ENCODE data around the gene DENND2C. TPM values are rescaled to one million over a fixed set of nuclear protein-coding genes. Genes with fewer than 3 reads are reported as not detected.

DENND2C gene
- polyA plus RNA-seq, 1 experiment = 0.45 TPM

DNA sequence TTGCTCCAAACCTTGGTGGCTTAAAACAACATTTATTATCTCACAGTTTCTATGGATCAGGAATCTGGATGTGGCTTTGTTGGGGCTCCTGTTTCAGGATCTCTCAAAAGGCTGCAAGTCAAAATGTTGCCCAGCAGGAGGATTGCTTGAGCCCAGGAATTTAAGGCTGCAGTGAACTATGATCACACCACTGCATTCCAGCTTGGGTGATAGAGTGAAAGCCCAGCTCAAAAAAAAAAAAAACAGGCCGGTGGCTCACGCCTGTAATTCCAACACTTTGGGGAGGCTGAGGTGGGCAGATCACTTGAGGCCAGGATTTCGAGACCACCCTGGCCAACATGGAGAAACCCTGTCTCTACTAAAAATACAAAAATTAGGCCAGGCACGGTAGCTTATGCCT lies 118.4 kb downstream of the DENND2C start:
- no peak for TF ChIP-seq CTCF (IDR thresholded peaks at IDR 0.05; ENCODE audit: insufficient read depth, low read depth, low read length)
- Histone ChIP-seq H3K27me3 (ENCODE audit: control insufficient read depth, insufficient read depth, low read length) (no peaks in the 10 kb centered on the region), H3K36me3 (ENCODE audit: control insufficient read depth, insufficient read depth, low read length) (no peaks in the 10 kb centered on the region), H3K4me3 (ENCODE audit: low read depth, low read length) (no peak overlapping the region)
- POLR2A ChIA-PET = interaction anchor here (0.6 kb wide), 1 partner anchor 17 kb away, joined by 5 read pairs; no protein-coding TSS in a partner anchor
- no peak for DNase-seq (ENCODE audit: low read depth)
- CTCF ChIA-PET = no interaction called here

DNA sequence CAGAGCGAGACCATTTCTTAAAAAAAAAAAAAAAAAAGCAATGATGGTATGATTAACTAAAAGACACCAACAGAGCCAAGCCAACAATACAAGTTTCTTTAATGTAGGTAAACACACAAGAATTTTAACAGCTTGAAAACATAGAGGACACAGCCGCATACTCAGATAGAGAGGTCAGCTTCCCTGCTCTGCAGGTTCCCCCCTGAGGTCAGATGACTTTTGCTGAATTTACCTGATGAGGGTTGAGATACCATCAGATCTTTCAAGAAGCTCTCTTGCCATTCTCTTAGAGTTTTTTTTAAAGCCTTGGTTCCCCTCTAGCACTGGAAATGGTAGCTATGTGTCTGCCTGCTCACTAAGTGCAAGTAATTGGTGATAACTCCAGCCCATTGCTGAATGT lies 119.5 kb downstream of the DENND2C start:
- no peaks in the 10 kb centered on the region for H3K36me3 ChIP-seq (ENCODE audit: control insufficient read depth, insufficient read depth, low read length)
- ChIA-PET POLR2A (no interaction called here), CTCF (no interaction called here)
- H3K27me3 ChIP-seq (ENCODE audit: control insufficient read depth, insufficient read depth, low read length) = no peaks in the 10 kb centered on the region
- TF ChIP-seq CTCF (IDR thresholded peaks at IDR 0.05; ENCODE audit: insufficient read depth, low read depth, low read length) = no peak
- no peak for DNase-seq (ENCODE audit: low read depth)
- H3K4me3 ChIP-seq (ENCODE audit: low read depth, low read length) = no peak overlapping the region

DNA sequence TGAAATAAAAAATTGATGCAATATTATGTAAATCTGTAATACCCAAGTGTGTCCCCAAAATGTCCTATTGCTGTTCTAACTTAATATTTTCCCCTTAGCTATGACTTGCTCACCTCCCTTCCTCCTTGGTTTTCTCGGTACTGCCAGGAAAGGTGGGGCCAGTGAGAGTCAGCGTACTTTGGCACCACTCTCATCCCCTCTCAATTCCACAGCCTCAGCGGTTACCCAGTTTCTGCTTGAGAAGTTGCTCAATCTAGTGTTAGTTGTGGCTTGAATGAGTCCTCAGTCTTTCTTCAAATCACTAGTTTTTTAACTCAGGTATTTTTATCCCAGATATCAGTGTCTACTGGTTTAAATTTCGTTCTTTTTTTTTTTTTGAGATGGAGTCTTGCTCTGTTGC lies 120.7 kb downstream of the DENND2C start:
- Histone ChIP-seq H3K4me3 (ENCODE audit: low read depth, low read length) (no peak overlapping the region), H3K36me3 (ENCODE audit: control insufficient read depth, insufficient read depth, low read length) (no peaks in the 10 kb centered on the region), H3K27me3 (ENCODE audit: control insufficient read depth, insufficient read depth, low read length) (no peaks in the 10 kb centered on the region)
- TF ChIP-seq CTCF (IDR thresholded peaks at IDR 0.05; ENCODE audit: insufficient read depth, low read depth, low read length) = no peak
- CTCF ChIA-PET = interaction anchor here (0.6 kb wide), 1 partner anchor 57 kb away, joined by 3 read pairs; no protein-coding TSS in a partner anchor
- DNase-seq (ENCODE audit: low read depth) = no peak
- POLR2A ChIA-PET = no interaction called here

- ChIA-PET CTCF (no interaction called here), POLR2A (no interaction called here)
- Histone ChIP-seq H3K36me3 (ENCODE audit: control insufficient read depth, insufficient read depth, low read length) (no peaks in the 10 kb centered on the region), H3K27me3 (ENCODE audit: control insufficient read depth, insufficient read depth, low read length) (no peaks in the 10 kb centered on the region), H3K4me3 (ENCODE audit: low read depth, low read length) (no peak overlapping the region)
- no peak for DNase-seq (ENCODE audit: low read depth)
- TF ChIP-seq CTCF (IDR thresholded peaks at IDR 0.05; ENCODE audit: insufficient read depth, low read depth, low read length) = no peak
These were observed 122.8 kb downstream of the DENND2C start for GRCh38 chr1:114547076-114547475.

DNA sequence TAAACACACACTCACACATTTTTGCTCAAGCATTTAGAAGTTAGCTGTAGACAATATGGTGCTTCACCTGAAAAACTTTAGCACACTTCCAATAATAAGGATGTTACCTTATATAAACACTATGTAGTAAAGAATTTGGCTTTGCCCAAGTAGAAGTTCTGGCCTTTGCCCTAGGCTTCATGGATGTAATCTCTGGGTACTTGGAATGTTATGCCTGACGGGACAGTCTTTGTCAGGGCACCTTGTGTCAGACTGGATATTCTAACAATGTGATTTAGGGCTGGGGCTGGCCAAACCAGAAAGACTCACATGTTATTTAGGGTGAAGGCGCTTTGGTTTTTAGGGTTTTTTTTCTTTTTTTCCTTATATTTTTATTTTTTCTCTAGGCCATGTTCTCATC lies 124.1 kb downstream of the DENND2C start:
- POLR2A ChIA-PET = no interaction called here
- no peaks in the 10 kb centered on the region for H3K36me3 ChIP-seq (ENCODE audit: control insufficient read depth, insufficient read depth, low read length)
- TF ChIP-seq CTCF (IDR thresholded peaks at IDR 0.05; ENCODE audit: insufficient read depth, low read depth, low read length) = no peak
- DNase-seq (ENCODE audit: low read depth) = no peak
- H3K27me3 ChIP-seq (ENCODE audit: control insufficient read depth, insufficient read depth, low read length) = no peaks in the 10 kb centered on the region
- CTCF ChIA-PET = interaction anchor here (0.5 kb wide), 1 partner anchor 196 kb away, joined by 4 read pairs; no protein-coding TSS in a partner anchor
- H3K4me3 ChIP-seq (ENCODE audit: low read depth, low read length) = no peak overlapping the region
